Measurements from ENCODE around the gene PCBP3.

The PCBP3 gene

GRCh38 chr21:45723049-45723958 lies 79.8 kb downstream of the PCBP3 start:
- DNase-seq (ENCODE audit: low read depth in 2 of 3, low spot score in 2 of 3), result no peak

- DNase-seq (ENCODE audit: low read depth in 2 of 3, low spot score in 2 of 3), result no peak
These were observed 80.9 kb downstream of the PCBP3 start for GRCh38 chr21:45724345-45724961.

- no peak for DNase-seq (ENCODE audit: low read depth in 2 of 3, low spot score in 2 of 3)
These were observed 81.7 kb downstream of the PCBP3 start for GRCh38 chr21:45724994-45725843.

DNA sequence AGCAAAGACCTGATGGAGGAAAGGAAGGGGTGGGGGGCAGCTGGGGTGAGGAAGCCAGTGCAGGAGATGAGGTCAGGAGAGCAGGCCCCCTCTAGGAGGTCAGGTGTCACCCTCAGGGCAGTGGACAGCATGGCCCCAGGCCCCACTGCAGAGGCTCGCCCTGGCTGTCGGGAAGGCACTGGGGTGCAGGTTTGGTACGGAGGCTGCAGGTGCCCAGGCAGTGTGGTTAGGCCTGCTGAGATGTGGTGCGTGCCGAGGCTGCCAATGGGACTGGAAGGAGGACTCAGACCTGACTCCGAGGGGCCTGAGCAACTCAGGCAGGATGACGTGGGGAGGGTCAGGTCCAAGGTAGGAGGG lies 82.3 kb downstream of the PCBP3 start:
- no peak for DNase-seq (ENCODE audit: low read depth in 2 of 3, low spot score in 2 of 3)

DNA sequence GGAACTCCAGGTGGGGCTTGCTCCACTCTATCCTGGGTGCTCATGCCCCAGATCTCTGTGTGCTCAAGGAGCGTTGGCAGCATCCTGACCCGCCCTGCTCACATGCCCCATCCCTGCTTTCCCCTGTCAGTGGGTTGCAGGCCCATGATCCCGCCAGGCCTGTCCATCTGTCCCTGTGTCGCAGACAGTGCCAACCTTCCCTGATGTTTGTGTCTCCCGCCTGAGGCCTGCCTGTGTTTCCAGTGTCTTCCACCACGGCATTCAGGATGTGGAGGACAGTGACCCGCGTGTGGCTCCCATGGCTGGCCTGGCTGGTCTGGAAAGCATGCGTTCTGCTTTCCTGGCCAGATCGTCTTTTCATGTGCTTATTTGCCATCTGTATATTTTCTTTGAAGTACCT lies 82.9 kb downstream of the PCBP3 start:
- DNase-seq (ENCODE audit: low read depth in 2 of 3, low spot score in 2 of 3), result no peak

- no peak for DNase-seq (ENCODE audit: low read depth in 2 of 3, low spot score in 2 of 3)
These were observed 83.9 kb downstream of the PCBP3 start for GRCh38 chr21:45727390-45727789.

DNA sequence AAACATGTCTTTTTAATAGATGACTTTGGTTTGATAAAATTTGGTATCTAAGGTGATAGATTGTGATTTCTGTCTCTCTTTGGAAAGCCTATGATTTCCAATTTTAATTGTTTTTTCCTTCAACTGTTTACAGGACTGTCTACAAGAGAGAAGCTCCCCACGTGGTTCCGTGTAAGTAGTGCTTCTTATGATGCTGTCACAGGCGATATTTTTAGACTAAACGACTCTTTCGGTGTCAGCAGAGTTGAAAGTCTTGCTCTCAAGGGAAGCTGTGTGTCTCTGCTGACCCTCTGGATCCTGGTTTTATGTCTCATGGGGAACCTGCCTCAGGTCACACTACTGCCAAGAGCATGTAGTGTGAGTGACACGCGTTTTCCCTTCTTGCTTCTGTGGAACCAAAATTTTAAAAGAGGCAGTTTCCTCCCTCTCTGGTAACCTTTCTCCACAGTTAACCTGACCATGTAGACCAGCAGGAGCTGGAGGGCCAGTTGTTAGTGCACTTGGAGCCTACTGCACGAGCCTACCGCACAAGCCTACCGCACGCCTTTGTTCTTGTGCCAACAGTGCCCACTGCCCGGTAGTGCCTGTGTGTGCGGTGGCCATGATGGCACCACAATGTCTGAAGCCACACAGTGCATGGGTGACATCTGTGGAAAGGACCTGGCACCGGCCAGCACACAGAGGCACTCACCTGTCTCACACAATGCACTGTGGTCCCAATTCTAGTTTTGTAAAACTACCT lies 91.9 kb downstream of the PCBP3 start:
- no peak for DNase-seq (ENCODE audit: low read depth in 2 of 3, low spot score in 2 of 3)

- no peak for DNase-seq (ENCODE audit: low read depth in 2 of 3, low spot score in 2 of 3)
These were observed 92.6 kb downstream of the PCBP3 start for GRCh38 chr21:45736042-45736689.

GRCh38 chr21:45736690-45737484 lies 93.4 kb downstream of the PCBP3 start:
- no peak for DNase-seq (ENCODE audit: low read depth in 2 of 3, low spot score in 2 of 3)

DNA sequence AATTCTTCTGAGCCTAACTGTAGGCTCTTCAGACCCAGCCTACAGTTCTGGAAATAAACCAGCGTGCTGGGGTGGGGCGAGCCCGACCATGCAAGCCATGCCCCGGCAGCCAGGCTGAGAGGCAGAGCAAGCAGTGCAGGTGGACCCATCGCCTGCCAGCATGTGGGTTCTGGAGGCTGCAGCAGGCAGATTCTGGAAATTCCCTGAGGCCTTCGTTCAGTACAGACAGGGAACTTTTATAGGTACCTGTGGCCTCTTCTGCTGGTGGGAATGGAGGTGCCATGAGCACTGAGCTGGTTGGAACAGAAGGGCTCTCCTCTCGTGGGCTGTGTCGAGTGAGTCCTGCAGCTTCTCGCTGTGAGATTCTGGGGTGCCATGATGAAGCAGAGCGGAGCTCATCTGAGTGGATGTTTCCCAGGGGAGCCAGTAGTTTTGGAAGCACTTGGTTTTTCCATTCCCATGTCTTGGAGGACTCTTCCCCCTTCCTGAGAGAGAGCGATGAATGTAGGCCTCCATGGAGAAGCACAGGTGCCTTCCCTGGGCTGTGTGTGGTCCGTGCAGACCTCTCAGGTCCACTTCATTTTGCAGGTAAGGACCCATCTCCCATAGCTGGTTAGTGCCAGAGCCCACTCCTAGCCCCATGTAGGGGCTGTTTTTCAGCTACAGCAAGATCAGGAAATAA lies 94.1 kb downstream of the PCBP3 start:
- no peak for DNase-seq (ENCODE audit: low read depth in 2 of 3, low spot score in 2 of 3)

DNA sequence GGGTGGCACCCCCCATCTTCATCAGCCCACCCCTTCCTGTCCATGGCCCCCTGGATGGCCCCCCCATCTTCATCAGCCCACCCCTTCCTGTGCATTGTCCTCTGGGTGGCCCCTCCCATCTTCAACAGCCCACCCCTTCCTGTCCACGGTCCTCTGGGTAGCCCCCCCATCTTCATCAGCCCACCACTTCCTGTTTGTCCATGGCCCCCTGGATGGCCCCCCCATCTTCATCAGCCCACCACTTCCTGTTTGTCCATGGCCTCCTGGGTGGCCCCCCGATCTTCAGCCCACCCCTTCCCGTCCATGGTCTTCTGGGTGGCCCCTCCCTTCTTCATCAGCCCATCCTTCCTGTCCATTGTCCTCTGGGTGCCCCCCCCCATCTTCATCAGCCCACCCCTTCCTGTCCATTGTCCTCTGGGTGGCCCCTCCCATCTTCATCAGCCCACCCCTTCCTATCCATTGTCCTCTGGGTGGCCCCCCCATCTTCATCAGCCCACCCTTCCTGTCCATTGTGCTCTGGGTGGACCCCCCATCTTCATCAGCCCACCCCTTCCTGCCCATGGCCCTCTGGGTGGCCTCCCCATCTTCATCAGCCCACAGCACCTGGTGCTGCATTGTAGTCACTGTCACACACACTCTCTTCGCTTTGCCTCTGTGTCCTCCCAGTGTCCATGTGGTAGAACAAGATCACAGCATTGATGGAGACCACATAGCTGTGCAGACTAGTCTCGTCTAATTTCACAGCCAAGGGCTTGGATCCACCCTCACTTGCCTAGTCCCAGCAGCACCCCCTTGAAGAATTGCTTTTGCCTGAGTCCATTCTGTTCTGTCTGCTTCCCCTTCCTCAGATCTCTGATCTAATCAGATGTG lies 95.9 kb downstream of the PCBP3 start:
- DNase-seq (ENCODE audit: low read depth in 2 of 3, low spot score in 2 of 3), result no peak

- no peak for DNase-seq (ENCODE audit: low read depth in 2 of 3, low spot score in 2 of 3)
These were observed 96.5 kb downstream of the PCBP3 start for GRCh38 chr21:45740088-45740440.

- DNase-seq (ENCODE audit: low read depth in 2 of 3, low spot score in 2 of 3), result no peak
These were observed 97.2 kb downstream of the PCBP3 start for GRCh38 chr21:45740491-45741357.

DNA sequence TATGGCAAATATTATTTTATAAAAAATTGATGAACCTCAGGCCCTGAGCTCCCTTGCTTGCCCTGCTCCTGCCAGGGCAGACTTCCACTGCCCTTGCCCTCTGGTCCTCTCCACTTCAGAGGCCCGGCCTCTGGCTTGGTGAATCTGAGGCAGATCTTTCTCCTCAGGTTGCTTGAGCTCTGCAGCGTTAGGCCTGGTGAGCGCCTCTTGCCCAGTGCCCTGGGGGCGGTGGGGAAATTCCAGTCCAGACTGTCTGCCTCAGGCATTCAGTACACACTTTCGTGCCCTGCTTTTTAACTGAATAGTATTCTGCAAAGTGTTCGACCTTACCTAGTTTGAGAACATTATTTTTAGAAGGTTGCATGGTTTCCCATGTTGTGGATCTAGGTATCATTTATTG lies 98.2 kb downstream of the PCBP3 start:
- no peak for DNase-seq (ENCODE audit: low read depth in 2 of 3, low spot score in 2 of 3)

DNA sequence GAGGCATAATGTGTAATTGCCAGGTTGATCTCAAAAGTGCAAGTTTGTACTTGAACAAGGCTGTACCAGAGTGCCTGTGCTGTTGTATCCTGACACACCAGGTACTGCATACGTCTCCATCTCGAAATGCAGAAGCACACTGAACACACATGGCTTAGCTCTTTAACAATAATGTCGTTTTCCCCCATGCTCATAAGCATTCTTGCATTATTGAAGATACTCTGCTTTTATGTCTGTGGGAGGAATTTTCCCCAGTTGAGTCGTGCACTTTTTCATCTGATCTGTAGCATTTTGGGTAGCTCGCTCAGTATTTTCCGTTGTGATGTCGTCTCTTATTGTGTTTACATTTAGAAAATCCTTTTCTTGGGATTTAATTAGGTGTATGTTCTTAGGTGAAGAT lies 98.7 kb downstream of the PCBP3 start:
- no peak for DNase-seq (ENCODE audit: low read depth in 2 of 3, low spot score in 2 of 3)

- no peak for DNase-seq (ENCODE audit: low read depth in 2 of 3, low spot score in 2 of 3)
These were observed 101.7 kb downstream of the PCBP3 start for GRCh38 chr21:45745256-45745655.

DNA sequence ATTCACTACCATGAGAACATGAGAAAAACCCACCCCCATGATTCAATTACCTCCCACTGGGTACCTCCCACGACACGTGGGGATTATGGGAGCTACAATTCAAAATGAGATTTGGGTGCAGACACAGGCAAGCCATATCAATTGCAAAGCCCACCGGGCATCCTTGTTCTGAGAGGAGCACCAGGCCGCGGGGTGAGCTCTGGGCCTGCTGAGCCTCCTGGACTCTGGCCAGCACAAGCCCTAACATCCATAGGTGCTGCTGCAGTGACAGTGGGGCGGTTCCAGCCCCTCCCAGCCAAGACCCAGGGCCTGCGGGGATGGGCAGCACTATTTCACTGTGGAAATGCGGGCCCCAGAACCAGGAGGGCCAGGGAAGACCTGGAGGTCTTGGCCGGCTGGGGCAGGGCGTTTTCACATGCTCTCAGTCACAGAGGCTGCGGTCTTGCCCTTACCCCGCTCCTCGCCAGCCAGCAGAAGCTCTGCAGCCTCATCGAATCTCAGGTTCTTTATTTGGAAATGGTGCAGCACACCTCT lies 103.8 kb downstream of the PCBP3 start:
- no peak for DNase-seq (ENCODE audit: low read depth in 2 of 3, low spot score in 2 of 3)

All from activated CD8-positive, alpha-beta memory T cell treated with anti-CD3 and anti-CD28 coated beads for 48 hours (primary cell).